ENCODE results near the gene A2ML1.
"Not testable (repeated sequence)": the region's sequence is repeated elsewhere in the genome, so short reads cannot be mapped to it uniquely, and the experiment has no call there.

The A2ML1 gene

DNA sequence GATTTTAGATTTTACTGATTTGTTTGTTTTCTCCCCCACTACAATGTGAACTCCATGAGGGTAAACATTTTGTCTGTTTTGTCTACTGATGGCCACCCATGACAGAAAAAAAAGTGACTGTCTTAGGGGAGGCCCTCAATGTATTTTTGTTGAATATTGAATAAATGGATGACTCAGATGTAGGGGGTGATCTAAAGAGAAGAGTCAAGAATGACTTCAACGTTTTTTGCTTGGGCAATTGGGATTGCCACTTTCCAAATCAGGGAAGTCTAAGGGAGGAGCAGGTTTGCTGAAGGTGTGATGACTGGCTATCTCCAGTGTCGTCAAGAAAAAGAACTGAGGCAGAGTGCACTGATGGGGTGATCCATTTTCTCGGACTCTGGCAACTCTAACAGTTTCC, 81.2 kb downstream of the A2ML1 start:
- in situ Hi-C loops (cut with HindIII; ENCODE audit: low sequenced_read_pairs) = no loop called here

DNA sequence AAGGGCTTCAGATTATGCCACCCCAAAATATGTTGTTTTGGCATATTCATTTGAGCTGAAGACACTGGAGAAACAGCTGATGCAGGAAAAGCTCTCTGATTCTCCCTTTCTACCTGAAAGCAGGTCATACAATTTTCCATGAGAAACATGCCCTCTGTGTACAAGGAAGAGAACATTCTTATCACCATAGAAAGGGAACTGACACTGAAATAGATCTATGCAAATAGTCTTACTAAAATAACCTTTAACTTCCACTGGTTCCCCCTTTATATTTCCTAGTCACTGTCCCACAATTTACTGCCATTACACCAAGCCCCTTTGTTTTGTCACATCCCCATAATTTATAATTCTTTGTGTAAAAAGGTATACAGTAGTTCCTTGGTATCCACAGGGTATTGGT, 82.2 kb downstream of the A2ML1 start:
- in situ Hi-C loops (cut with HindIII; ENCODE audit: low sequenced_read_pairs) = no loop called here

DNA sequence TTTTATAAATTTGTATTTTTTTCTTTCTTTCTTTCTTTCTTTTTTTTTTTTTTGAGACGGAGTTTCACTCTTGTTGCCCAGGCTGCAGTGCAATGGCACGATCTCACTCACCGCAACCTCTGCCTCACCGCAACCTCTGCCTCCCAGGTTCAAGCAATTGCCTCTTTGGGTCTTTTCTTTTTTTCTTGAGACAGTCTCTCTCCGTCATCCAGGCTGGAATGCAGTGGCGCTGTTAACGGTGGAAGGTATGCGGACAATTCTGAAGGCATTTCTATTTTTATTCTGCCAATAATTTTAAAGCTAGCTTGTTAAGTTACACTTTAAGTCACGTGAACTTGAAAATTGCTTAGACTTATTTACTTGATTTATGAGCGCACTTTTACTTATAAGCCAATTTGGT, 83.1 kb downstream of the A2ML1 start:
- in situ Hi-C loops (cut with HindIII; ENCODE audit: low sequenced_read_pairs) = no loop called here

DNA sequence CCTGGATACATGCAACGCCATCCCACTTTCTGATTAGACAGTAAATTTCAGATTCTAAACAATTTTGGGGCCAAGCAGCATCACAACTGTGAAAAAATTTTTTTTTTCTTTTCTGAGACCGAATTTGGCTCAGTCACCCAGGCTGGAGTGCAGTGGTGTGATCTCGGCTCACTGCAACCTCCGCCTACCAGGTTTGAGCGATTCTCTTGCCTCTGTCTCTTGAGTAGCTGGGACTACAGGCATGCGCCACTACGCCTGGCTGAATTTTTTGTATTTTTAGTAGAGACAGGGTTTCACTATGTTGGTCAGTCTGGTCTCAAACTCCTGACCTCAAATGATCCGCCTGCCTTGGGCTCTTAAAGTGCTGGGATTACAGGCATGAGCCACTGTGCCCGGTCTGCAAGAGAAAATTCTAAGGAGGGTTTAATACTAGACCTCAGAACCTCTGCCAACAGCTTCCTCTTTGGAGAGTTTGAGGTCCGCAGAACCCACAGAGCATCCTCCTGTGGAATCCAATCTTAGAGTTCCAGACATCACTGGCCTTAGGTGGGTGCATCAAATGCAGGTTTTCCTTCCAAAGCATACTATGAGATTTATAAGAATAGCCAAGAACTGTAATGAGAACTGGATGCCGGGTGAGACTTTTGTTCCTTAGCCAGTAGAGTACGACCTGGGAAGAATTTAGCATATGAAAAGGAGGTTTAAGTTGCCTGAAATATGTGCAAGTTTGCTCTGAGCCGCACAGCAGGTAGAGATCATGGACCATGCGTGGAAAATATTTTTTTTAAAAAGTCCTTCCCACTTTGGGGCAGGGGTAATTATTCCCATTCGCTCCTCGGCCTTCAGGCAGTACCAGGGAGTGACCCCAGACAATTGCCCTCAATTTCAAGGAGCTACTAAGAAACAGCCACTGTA, 84.1 kb downstream of the A2ML1 start:
- in situ Hi-C loops (cut with HindIII; ENCODE audit: low sequenced_read_pairs) = no loop called here

DNA sequence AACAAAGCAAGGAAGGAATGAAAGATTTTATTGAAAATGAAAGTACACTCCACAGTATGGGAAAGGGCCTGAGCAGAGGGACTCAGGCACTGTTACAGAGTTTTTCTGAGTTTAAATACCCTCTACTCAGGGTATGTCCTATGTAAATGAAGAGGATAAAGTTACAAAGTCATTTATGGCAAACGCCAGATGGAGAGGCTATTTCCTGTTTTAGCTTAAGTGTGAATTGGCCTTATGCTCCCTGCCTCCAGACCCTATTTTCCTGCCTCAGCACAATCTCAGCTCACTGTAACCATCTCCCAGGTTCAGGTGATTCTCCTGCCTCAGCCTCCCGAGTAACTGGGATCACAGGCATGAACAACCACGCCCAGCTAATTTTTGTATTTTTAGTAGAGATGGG, 85.1 kb downstream of the A2ML1 start:
- in situ Hi-C loops (cut with HindIII; ENCODE audit: low sequenced_read_pairs) = no loop called here

DNA sequence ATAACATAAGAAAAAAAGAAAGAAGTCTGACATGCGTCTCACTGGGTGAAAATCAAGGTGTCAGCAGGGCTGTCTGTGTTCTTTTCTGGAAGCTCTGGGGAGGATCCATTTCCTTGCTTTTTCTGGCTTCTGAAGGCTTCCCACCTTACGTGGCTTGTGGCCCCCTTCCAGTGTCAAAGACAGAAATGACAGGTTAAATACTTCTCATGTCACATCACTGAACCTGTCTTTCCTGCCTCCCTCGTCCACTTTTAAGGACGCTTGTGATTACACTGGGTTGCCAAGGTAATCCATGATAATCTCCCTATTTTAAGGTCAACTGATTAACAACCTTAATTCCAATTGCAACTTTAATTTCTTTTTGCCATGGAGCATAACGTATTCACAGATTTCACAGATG, 87.3 kb downstream of the A2ML1 start:
- in situ Hi-C loops (cut with HindIII; ENCODE audit: low sequenced_read_pairs) = no loop called here

DNA sequence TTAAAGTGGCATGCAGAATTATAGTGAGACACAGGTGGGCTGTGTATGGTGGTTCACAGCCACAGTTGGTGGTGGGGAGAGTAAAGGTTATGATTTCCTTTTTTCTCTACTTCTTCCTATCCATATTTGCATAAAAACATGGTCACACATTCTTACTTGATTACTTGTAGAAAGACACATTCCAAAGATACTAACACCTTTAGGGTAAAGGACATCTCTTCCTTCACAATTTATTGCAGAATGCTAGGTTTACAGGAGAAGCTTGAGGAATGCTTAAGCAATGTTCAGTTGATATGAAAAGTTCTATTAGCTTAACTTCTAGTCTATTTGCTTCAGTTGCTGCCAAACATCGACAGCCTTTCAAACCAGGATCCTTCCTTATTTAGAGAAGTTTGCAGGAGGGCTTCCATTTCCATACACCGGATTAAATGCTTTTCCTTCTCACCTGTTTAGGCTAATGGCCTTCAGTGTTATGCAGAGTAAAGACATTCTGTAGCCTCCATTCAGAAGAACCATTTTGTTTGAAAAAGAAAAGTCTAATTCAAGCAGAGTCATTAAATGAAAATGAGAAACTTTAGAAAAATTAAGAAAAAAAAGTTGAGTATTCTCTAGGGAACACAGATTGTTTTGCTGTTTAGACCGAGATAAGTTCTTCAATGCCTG, 89.3 kb downstream of the A2ML1 start:
- in situ Hi-C loops (cut with HindIII; ENCODE audit: low sequenced_read_pairs) = no loop called here

DNA sequence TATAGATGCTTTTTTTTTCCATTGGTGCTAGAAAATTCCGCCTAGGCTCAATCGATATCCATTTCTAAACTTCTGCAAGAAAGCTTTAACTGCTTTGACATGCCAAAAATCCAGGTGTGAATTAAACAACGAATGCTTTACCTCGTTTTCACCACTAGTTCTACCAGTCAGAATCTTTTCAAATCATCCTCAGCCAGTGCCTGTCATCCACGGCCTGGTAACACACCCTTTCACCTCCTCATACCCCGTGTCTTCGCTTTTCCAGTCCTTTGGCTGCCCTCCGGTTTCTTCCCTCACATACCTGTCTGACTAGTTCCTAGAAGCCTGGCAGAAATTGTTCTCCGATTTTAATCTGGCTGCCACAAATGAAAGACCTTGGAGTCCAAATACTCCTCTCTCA, 90.5 kb downstream of the A2ML1 start:
- in situ Hi-C loops (cut with HindIII; ENCODE audit: low sequenced_read_pairs) = no loop called here

DNA sequence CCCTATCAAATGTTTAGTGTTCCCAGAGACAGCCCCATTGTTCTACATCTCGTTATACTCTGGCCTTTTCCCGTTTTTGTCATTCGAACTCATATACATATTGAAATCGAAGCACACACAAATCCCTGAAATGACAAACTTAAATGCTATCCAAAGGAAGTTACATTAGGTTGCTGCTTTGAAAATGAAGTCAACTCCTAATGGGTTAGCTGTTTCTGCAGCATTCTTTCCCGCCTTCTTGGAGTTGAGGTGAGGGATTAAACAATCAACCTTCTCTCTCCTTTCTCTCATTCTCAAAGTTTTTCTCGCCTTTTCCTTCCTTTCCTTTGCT, 91.2 kb downstream of the A2ML1 start:
- in situ Hi-C loops (cut with HindIII; ENCODE audit: low sequenced_read_pairs) = no loop called here

DNA sequence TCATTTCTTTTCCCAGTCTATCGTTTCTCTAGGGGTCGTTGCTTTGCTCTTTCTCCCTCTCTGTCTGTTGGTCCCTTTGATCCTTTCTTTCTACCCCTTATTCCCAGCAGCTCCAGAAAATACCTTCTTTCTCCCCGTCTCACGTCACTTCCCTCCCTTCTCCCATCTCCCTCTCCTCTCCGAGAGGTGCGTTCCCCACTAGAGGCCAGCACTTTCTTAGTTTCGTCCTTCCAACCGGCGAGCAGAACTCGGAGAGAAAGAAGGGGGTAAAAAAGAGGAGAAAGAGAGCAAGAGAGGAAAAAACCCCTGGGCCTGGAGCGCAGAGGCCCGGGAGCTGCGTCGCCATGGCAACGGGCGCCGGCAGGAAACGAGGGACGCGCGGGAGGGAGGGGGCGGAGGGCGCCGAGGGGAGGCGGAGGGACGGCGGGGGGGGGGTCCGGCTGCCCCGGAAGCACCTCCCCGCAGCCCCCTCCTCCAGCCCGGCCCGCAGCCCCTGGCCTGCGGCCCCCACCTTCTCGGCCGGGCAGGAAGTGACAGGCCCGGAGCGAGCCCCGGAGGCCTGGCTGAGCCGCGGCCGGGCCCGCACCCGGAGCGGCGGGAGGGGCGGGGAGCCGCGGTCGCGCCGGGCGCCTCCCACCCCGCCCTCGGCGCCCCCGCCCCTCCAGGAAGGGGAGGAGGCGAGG, 91.8 kb downstream of the A2ML1 start, which contains the start of gene PHC1:
TSS of gene PHC1 (plus strand) at position 477 of the 683 bp plus-strand sequence. CDS start 3,169 bp downstream, outside the sequence.
- in situ Hi-C loops (cut with HindIII; ENCODE audit: low sequenced_read_pairs) = not testable (repeated sequence)

DNA sequence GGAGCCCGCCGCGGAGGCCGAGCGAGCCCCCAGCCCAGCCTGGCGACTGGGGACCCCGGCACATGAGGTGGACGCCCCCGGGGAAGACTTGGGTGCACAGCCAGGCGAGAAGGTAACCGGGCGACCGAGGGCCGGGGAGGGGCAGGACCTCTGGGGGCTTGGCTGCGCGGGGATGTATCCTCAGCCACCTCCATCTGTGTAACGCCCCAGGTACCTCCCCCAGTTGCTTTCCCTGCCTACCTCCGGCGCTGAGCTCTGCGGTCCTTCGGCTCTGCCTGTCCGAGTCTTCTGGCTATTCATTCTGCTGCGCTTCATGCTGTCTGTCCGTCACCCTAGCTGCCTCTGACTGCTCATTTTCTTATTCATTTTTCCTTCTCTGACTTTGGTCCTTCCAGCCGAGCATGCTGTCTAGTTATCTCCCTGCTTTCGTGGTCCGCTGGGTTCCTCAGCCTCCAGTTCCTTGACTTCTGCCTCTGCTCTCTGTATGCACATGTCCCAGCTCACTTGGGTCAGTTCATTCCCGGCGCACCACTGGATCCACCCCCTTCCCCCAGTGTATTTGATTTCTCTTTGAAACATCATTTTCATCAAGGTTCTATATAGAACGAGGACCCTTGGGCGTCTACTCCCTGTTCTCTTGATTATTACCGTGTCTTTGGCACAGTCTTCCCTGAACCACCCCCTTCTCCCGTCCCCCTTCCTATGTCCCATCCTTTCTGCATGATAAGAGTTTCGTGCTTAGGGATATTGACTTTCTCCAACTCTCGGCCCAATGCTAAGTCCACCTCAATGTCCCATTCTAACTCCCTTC, 92.5 kb downstream of the A2ML1 start:
- in situ Hi-C loops (cut with HindIII; ENCODE audit: low sequenced_read_pairs) = no loop called here

DNA sequence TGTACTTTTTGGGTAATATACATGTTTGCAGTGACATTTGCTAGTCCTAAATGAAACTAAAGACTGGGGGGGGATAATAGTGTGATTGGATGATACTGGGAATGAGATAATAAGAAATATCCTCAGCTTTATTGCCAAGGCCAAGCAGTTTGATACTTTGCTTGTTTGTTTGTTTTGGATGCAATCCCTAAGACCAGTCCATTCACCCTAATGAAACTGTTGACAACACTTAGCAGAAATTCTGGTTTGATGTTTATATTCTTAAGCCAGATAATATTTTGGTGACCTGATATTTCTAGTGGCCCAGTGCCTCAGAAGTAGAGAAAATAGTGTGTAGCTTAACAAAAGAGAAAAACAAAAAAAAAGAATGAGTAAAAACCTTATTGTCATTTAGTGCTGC, 93.7 kb downstream of the A2ML1 start:
- in situ Hi-C loops (cut with HindIII; ENCODE audit: low sequenced_read_pairs) = no loop called here

DNA sequence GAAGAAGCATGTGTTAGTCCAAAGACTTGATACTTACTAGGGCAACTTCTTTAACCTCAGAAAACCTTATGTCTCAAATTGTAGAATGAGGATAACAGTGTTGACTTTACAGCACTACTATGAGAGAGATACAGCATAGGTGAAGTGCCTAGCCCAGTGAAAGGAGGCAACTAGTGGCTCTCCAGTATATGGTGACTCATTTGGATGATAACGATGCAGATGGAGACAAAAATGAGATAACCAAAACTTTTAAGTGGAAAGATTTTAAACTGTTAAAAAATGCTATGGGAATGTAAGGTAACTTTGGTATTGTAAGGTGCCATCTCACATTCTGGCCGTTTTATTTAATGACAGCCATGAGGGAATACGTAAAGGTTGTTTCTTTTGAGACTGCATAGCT, 94.6 kb downstream of the A2ML1 start:
- in situ Hi-C loops (cut with HindIII; ENCODE audit: low sequenced_read_pairs) = no loop called here

DNA sequence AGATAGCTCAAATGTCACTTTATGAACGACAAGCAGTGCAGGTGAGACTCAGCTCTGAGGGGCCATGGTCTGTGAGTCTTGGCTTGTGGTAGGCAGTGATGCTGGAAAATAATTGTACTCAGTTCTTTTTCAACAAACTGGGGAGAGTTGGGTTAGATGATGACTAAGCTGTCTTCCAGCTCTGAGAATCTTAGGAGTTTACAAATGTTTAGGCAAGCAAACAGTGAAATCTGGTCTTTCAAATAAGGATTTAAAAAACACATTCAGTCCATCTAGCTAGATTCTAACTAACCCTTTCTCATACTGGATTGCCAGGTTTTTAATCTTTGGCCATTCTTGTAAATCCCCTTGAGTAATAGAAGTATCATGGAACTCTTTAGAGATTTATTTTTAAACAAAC, 95.3 kb downstream of the A2ML1 start:
- in situ Hi-C loops (cut with HindIII; ENCODE audit: low sequenced_read_pairs) = no loop called here

DNA sequence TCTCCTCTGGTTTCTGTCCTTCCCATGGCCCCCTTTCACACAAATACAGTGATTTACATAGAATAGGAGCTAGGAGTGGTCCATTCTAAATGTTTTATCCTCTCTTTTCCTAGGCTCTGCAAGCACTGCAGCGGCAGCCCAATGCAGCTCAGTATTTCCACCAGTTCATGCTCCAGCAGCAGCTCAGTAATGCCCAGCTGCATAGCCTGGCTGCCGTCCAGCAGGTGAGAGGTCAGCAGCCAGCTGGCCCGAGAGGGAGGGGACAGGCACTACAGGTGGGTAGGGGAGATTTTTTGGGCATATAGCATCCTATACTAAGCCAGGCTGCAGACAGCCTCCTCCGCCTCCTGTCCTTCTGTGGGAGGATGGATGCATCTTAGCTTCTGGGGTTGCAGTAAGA, 97.2 kb downstream of the A2ML1 start:
- in situ Hi-C loops (cut with HindIII; ENCODE audit: low sequenced_read_pairs) = not testable (repeated sequence)

DNA sequence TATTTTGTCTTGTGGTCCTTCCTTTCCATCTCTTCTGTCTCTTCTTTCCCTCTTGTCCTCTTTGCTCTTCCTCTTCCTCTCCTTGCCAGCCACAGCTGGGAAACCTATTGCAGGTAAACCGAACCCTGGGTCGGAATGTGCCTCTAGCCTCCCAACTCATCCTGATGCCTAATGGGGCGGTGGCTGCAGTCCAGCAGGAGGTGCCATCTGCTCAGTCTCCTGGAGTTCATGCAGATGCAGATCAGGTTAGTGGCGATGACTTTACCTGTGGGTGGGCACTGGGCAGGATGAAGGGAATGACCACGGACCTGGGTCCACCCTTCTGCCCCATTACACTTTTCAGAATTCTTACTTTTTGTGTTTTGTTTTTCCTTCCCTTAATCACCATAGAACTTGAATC, 100.1 kb downstream of the A2ML1 start:
- in situ Hi-C loops (cut with HindIII; ENCODE audit: low sequenced_read_pairs) = no loop called here
